Stimulated activated CD8-positive, alpha-beta memory T cell treated with anti-CD3 and anti-CD28 coated beads, Interleukin-12 subunit alpha, Interleukin-12 subunit beta, amount 100 ng/mL, for 4 hours (primary cell): ENCODE results near the gene TMED7.
"Not testable (repeated sequence)": the region's sequence is repeated elsewhere in the genome, so short reads cannot be mapped to it uniquely, and the experiment has no call there.

Experiments
- DNase-seq: peaks from one replicate; pipeline ENCODE4 v3.0.0-alpha.2; 2020; ENCODE audit warnings: low read depth

The TMED7 gene

GRCh38 chr5:115625579-115626444 is at the start of gene TMED7:
TMED7 (minus strand) TSS chr5:115626036; CDS start chr5:115625792, 244 bp downstream.
- peak; percentile 100 for DNase-seq

DNA sequence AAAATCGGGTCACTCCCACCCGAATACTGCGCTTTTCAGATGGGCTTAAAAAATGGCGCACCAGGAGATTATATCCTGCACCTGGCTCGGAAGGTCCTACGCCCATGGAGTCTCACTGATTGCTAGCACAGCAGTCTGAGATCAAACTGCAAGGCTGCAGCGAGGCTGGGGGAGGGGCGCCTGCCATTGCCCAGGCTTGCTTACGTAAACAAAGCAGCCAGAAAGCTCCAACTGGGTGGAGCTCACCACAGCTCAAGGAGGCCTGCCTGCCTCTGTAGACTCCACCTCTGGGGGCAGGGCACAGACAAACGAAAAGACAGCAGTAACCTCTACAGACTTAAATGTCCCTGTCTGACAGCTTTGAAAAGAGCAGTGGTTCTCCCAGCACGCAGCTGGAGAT is 48.9 kb upstream of the TMED7 start:
- DNase-seq = not testable (repeated sequence)

GRCh38 chr5:115673596-115673995 is 47.8 kb upstream of the TMED7 start:
- no peak for DNase-seq

GRCh38 chr5:115671939-115672338 is 46.1 kb upstream of the TMED7 start:
- DNase-seq = no peak

GRCh38 chr5:115666023-115666422 is 40.2 kb upstream of the TMED7 start:
- DNase-seq = no peak

GRCh38 chr5:115661563-115661962 is 35.7 kb upstream of the TMED7 start:
- no peak for DNase-seq

GRCh38 chr5:115661101-115661500 is 35.3 kb upstream of the TMED7 start:
- DNase-seq = no peak

GRCh38 chr5:115657881-115658233 is 32.0 kb upstream of the TMED7 start:
- DNase-seq = no peak

- DNase-seq = no peak
Observed at GRCh38 chr5:115657125-115657880, 31.5 kb upstream of the TMED7 start.

DNA sequence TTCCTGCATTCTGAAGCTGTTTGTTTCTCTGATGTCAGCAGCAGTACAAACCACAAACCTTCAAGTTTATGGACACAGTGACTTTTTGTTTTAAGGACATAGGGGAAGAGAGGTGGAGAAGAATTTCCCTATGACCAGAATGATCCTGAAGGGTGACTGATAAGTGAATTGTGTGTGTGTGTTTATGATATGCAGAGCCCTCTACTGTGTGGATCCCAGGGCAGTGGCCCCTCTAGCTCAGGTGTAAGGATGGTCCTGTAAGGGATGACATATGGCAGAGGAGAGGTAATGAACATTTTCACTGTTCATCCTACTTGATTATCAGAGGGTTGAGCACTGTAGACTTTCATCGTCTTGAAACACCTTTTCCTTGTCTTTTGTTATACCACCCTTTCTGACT is 30.6 kb upstream of the TMED7 start:
- no peak for DNase-seq

- DNase-seq = no peak
Observed at GRCh38 chr5:115655994-115656393, 30.2 kb upstream of the TMED7 start.

- DNase-seq = no peak
Observed at GRCh38 chr5:115649541-115649940, 23.7 kb upstream of the TMED7 start.

DNA sequence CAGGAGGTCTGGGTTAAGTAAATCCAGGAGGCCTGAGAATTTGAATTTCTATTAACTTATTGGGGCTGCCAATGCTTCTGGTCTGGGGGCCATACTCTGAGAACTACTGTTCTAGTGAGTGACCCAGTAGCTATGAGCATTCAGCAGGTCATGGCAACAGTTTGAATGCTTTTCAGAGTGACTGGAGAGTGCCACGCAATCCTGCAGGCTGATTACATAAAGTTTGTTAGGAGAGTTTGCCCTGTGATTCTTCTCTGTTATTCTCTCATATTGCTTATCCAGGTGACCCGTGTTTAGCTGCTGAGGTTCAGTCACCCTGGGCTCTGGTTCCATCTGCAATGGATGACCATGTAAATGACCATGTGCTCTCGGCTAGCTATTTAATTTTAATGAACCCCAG is 22.2 kb upstream of the TMED7 start:
- DNase-seq = no peak

DNA sequence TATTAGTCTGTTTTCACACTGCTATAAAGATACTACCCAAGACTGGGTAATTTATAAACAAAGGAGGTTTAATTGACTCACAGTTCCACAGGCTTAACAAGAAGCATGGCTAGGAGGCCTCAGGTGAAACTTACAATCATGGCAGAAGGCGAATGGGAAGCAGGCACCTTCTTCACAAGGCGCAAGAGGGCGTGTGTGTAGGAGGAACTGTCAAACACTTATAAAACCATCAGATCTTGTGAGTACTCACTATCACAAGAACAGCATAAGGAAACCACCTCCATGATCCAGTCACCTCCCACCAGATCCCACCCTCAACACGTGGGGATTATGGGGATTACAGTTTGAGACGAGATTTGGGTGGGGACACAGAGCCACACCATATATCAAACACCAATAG is 19.6 kb upstream of the TMED7 start:
- not testable (repeated sequence) for DNase-seq

- no peak for DNase-seq
Observed at GRCh38 chr5:115644046-115644445, 18.2 kb upstream of the TMED7 start.

- no peak for DNase-seq
Observed at GRCh38 chr5:115641948-115642347, 16.1 kb upstream of the TMED7 start.

DNA sequence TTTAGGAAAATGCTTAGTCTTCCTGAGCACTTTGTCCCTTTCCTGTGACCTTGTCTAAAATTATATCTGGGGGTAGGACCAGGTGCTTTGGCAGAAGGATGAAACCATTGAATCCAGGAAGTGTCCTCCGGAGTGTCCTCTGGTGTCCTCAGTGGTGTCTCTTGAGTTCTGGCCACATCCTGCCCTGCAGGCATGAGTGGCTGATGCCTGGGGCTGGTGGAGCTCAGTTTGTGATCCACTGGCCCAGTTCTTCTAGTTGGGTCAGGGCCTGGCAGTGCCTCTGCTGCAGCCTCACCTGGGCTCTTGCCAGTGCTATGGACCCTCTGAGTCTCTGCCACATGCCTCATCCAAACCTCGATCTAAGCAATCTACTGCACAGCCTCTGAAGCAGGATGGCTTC is 14.4 kb upstream of the TMED7 start:
- DNase-seq = no peak

DNA sequence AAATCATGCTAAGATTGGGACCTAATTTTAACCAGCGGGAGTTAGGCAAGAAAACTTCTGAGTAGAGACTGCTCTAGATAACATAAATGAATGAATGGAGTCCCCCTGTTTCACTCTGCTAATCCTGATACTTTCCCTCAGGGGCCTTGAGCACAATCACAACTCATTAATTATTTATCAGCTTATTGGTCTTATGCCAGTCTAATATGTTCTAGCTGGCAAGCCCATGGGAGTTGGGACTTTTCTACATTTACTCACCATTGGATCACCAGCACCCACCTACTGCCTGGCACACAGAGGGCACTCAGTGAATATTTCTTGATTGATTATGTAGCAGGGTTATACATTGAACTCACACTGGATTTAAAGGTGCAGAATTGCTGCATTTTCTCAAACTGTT is 13.5 kb upstream of the TMED7 start:
- DNase-seq = no peak

- DNase-seq = no peak
Observed at GRCh38 chr5:115637507-115637906, 11.7 kb upstream of the TMED7 start.

DNA sequence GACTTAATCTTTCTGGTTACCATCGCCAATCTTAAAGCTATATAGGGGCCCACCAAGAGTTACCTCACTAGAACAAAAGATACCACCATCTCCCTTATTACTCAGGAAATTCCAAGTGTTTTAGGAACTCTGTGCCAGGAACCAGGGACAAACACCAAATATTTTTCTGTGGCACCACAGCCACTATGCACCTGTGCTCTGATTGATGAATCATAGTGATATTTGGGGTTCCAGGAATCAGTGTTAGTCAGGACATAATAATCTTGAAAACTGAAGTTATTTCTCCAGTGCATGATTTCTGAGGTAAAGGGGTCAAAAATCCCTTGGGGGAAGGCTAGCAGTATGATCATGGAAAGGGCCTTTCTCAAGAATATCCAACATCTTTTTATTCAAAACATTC is 10.2 kb upstream of the TMED7 start:
- no peak for DNase-seq

DNA sequence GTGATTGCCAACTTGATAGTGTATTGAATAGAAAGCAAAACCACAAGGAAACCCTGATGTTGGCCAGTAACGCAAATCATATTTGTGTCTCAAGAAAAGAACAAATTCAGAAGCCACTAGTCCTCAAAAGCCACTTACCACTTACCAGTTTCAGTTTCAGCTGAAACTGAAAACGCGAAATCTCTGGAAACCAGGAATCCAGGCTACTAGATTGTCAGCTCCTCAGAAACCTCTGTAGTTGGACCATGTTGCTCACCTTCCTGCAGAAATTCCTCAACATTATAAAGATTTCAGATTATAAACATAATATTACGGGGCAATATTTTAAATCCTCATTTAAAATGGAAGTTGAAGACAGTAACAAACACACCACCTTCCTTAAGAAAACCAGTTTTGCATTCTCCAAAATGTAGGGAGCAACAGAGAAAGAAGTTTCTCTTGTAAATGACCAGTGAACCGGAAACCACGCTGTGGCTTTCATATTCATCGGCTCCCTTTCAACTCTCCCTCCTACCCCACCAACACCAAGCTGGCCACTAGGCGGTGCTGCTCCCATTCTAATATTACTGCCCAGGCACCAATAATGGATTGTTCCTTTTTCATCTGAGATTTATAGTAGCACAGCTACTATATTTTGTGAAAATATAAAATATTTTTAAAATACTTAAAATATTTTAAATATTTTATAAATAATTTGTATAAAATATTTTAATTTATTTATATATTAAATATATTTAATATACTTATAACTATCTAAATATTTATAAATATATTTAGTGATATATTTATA is 8.7 kb upstream of the TMED7 start:
- peak; percentile 53 for DNase-seq

- DNase-seq = no peak
Observed at GRCh38 chr5:115629903-115630302, 4.1 kb upstream of the TMED7 start.
